NCI-H526 (cell line): ENCODE results near the gene DPYSL3.
A peak's percentile ranks its signal among the peaks of the same experiment; 100 is the strongest.

Source experiments
- DNase-seq, 2 experiments: peaks; one replicate each; lab custom pipeline; 2025; lab: John Stamatoyannopoulos, UW

The DPYSL3 gene

DNA sequence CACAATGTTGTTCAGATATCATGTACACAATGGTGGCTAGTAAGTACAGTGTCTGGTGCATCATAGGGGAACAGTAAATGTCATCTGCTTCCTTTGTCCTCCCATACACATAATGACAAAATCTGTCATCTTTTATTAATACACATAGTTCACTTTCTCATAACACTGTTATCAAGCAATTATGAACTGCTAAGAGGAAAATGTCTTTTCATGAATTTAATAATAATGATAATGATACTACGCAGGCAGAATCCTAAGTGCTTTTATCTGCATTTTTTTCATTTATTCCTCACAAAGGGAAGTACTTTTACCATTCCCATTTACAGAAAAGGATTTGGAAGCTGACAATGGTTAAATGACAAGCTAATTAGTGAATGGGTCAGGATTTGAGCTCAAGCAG is 35.7 kb downstream of the DPYSL3 start:
- DNase-seq, result no peak

GRCh38 chr5:147472664-147473475 is 37.0 kb downstream of the DPYSL3 start:
- no peak for DNase-seq

GRCh38 chr5:147467973-147468508 is 41.8 kb downstream of the DPYSL3 start:
- DNase-seq, result no peak

- DNase-seq, result no peak
Measured at GRCh38 chr5:147466360-147466980, 43.4 kb downstream of the DPYSL3 start.

DNA sequence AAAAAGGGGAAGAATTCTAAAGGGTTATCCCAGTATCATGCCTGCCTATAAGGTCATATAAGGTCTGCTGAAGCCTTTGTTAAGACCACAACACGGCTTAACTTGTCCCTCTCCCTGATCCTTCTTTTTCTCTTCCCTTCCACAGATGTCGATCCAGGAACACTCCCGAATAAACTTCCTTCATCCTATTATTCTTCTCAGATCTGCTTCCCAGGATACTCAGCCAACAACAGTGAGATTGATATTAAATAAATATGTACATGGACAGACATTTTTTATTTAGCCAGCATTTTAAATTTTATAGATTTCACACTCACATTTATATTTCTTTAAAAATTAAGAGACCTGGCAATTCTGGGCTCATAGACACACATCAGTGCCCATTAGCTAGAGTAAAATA is 44.1 kb downstream of the DPYSL3 start:
- no peak for DNase-seq

GRCh38 chr5:147464211-147464610 is 45.7 kb downstream of the DPYSL3 start:
- DNase-seq, result peak in 1 of 2 experiments; percentile 54

DNA sequence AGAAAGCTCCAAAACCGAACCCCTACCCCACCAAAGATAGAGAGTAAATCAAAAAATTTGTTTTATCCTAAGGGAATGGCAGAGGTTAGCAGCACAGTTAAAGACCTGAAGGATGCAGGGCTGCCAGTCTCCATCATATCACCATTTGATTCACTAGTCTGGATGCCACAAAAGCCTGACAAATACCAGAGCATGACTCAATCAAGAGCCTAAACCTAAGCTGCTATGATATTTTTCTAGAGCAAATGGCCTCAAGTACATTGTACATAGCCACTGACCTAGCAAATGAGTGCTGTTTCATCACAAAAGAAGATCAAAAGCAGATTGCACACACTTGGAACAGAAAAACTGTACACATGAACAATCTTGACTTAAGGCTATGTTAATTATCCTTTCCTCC is 48.0 kb downstream of the DPYSL3 start:
- DNase-seq, result no peak

GRCh38 chr5:147460380-147460779 is 49.5 kb downstream of the DPYSL3 start:
- DNase-seq, result no peak

GRCh38 chr5:147458581-147458980 is 51.3 kb downstream of the DPYSL3 start:
- DNase-seq, result no peak

DNA sequence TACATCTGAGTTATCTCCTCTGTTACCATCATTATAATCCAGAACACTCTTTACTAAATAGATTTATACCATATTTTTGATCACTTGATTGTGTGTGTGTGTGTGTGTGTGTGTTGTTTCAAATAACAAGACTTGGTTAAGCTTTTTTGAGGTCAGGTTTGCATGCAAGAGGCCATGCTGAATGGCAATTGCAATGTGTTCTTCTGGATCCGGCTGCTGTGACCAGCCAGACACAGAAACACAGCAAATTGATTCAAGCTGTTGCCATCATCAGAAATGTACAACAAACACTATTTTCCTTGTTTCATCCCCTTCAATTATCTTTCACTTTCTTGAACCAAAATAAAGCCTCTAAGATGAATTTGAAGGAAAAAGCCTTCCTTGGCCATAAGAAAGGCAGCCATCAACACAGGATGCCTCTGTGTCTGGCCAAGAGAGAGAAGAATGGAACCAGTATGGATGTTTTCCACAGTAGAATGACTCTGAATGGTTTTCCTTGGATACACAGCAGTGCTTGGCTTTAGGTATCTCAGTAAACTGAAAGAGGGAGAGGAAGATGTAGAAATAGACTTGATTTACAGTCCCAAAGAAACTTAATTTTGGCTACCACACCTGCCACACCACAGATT is 53.9 kb downstream of the DPYSL3 start:
- DNase-seq, result peak in 1 of 2 experiments; percentile 25

GRCh38 chr5:147454996-147455677 is 54.7 kb downstream of the DPYSL3 start:
- DNase-seq, result peak; percentile 79 to 82

DNA sequence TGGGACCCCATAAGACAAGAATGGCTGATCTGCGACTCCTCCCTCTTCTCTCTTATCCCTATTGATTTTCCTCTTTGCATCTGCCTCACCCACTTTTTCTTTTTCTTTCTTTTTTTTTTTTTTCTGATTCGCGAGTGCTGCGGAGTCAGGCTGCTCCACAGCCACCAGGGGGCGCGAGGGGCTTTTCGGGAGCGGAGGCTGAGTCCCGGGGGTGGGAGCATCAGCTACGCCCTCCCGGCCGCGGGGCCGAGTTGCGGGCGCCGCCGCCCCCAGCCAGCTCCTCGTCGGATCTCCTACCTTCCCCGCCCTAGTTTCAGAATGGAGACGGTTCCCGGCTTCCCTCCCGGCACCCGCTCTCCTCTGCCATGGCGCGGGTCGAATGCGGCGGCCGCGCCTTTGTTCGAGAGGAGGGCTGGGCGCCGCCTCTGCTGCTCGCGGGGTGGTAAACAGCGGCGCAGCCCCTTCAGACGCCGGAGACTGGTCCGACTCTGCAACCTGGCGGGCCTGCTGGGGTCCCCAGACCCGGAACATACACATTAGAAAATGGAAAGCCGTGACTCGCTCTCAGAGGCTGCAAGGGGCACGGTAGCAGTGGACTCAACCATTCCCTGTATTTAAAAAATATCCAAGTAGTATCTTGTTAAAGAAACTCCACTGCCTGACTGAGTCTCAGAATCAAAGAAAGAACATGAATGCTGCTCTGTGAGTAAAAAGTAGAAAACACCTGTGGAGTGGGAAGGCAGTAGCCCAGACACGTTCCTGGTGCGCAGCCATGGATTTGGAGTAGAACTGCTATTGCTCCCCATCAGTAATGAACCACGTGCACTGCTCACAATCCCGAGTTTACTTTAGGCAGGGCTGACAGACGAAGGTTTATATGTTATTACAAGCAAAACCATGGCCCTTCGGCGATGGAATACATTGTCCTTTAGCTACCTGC is 55.7 kb downstream of the DPYSL3 start:
- peak; percentile 87 to 92 for DNase-seq

DNA sequence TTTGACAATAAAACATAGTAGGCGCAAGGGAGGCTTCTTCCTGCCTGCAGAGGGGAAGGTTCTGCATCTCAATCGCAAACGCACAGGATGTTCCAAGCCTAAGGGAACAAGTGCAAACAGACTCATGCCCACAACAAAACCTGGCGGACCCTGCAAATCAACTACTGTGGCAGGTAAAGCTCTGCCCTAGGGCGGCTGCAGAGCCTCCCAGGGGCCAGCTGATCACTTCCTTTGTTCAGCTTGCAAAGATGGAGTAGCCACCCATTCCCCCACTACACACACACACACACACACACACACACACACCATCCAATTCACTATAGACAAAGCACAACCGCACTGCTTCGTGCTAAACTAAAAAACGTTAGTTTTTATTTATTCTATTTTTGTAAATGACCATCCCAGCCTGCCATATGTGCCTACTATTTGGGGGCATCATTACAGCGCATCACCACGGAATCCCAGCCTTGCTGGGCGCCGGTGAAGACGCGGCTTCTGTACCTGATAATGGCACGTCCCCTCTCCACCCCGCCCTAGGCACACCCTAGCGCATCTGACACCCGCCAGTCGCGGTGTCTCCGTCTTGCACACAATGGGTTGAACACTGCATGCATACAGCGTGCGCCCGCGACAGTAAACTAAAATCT is 57.6 kb downstream of the DPYSL3 start:
- DNase-seq, result peak; percentile 71 to 82

GRCh38 chr5:147451193-147451592 is 58.7 kb downstream of the DPYSL3 start:
- no peak for DNase-seq

- no peak for DNase-seq
Measured at GRCh38 chr5:147450606-147451005, 59.3 kb downstream of the DPYSL3 start.

DNA sequence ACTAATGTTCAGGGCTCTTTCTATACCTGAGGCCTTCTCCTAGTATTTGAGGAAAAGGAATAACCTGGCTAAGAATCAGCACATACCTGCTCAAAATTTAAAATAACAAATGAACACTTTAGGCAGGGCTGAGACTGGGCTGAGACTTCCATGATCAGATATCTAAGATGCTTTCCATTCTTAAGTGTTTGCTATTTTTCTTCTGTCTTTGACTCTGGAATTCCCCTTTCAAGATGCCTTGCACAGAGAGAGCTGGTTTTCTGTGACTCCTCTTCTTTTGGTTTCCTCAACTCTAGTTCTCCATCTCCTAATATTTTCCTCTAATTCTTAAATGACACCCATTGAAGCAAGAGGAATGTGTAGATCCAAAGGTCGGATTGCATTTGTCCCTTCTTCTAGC is 61.1 kb downstream of the DPYSL3 start:
- no peak for DNase-seq

DNA sequence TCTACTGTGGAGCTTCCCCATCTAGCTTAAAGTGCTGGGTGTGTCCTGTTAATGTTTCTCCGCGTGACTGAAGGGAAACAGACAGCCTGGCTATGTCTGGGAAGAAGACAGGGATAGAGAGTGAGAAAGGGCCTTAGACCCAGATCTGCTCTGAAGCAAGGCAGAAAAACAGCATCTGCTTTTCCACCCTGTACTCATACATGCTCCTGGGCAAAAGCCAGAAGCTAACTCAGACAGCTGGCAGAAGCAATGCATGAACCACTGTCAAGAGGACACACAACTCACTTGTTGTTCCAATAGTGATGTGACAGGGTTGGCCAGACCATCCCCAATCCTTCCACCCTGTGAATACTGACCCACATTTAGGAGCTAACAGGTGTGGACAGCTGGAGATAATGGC is 63.3 kb downstream of the DPYSL3 start:
- DNase-seq, result no peak

- DNase-seq, result no peak
Measured at GRCh38 chr5:147445917-147446316, 64.0 kb downstream of the DPYSL3 start.

DNA sequence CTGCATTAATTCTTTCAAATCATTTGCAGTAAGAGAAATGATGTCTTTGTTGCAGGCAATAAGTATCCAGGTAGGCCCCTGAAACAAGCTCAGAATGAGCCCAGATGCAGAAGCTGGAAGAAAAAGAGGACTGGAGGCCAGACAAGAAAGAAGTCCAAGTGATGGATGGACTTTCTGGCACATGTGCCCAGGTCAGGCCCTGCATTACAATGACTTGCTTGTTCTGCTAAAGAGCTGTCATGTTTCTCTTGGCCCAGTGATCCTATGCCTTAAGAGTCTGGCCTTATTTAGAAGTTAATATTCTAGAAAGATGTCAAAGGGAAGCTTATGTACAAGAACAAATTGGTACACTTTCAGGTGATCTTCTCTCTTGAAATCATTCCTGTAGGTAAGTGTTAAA is 64.8 kb downstream of the DPYSL3 start:
- no peak for DNase-seq

- no peak for DNase-seq
Measured at GRCh38 chr5:147442224-147442623, 67.6 kb downstream of the DPYSL3 start.
